ENCODE measurements around the gene CD82. TPM values are rescaled to one million over a fixed set of nuclear protein-coding genes. Genes with fewer than 3 reads are reported as not detected.
A peak's percentile ranks its signal among the peaks of the same experiment; 100 is the strongest.

CD82 gene
- total and polyA plus RNA-seq, 8 donors = 26.5 to 64.6 (median 32.5) TPM

DNA sequence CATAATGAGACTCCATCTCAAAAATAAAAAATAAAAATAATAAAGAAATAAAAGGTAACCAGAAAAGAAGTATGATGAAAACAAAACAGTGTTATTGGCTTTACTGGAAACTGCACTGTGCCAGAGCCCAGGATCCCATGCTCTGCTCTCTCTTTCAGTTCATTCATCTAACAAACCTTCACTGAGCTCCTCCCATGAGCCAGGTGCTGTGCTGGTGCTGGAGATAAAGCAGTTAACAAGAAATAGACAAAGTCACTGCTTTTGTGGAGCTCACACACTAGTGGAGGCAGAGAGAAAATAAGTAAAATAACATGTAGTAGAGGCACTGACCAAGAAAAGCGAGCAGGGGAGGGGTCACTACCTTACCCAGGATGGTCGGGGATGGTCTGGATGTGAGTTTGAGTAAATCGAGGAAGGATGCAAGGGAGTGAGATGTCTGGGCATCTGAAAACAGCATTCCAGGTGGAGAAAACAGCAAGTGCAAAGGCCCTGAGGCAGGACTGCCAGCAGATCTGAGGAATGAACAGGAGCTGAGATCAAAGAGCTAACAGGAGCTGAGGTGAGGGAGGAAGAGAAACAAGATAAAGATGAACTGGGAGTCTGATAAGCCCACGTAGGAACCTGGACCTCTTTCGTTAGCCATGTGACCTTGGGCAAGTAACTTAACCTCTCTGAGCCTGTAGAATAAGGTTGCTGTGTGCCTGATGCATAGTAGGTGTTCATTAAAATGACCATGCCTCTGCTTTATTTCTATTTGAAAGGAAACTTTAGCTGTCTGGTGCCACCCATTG, 31.3 kb upstream of the CD82 start:
- no peaks in the 10 kb centered on the region for H3K4me1 ChIP-seq
- H3K27me3 ChIP-seq = no peaks in the 10 kb centered on the region
- no peak for FAIRE-seq
- H3K27ac ChIP-seq = no peak overlapping the region
- no peaks in the 10 kb centered on the region for H3K9me3 ChIP-seq
- ATAC-seq = no peak
- no peaks in the 10 kb centered on the region for H3K36me3 ChIP-seq
- H3K4me3 ChIP-seq = no peak overlapping the region
- TF ChIP-seq, protein P1, sequence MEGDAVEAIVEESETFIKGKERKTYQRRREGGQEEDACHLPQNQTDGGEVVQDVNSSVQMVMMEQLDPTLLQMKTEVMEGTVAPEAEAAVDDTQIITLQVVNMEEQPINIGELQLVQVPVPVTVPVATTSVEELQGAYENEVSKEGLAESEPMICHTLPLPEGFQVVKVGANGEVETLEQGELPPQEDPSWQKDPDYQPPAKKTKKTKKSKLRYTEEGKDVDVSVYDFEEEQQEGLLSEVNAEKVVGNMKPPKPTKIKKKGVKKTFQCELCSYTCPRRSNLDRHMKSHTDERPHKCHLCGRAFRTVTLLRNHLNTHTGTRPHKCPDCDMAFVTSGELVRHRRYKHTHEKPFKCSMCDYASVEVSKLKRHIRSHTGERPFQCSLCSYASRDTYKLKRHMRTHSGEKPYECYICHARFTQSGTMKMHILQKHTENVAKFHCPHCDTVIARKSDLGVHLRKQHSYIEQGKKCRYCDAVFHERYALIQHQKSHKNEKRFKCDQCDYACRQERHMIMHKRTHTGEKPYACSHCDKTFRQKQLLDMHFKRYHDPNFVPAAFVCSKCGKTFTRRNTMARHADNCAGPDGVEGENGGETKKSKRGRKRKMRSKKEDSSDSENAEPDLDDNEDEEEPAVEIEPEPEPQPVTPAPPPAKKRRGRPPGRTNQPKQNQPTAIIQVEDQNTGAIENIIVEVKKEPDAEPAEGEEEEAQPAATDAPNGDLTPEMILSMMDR (IDR thresholded peaks at IDR 0.05) = no peak
- 53 to 65% methylated on average over 5 of the region's 5 CpGs for WGBS, 2 donors
- intact Hi-C loops (cut with DNase I) = loop anchor here in 2 of 3 donors (10.0 kb wide), 3 partner anchors 399 to 439 kb away; partner anchors contain the start of gene EXT2 (in 1 of the 2)
- DNase-seq = no peak

DNA sequence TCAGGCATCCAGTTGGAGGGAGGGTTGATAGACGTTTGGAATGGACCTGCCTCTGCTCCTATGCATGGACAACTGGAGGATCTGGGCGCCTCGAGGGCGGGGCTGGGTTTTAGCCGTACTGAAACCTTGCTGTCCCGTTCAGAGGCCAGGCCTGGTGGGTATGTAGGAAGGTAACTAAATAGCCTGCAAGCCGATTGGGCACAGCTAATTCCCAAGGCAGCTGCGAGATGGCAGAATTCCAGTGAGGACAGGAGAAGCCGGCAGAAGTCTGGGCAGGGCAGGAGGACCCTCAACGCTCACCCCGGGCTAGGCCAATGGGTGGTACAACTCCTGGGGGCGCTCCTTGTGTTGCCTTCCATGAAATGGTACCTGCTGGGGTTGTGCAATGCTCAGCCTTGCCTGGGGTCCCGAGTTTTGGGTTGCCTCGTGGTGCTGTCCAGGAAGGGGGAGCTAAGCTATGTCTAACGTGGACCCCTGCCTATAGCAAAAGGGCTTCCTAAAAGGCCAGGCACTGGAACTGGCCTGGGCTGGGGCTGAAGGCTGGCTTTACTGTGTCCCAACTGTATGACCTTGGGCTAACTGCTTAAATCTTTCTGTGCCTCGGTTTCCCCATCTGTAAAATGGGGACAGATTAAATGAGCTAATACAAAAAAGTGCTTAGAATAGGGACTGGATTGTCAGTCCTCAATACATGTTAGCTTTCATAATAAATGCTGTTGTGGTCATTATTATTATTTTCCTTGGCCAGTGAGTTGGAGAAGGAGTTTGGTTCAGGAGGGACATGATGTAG, 30.1 kb upstream of the CD82 start:
- Histone ChIP-seq H3K36me3 (no peaks in the 10 kb centered on the region), H3K27ac (no peak overlapping the region), H3K4me1 (no peaks in the 10 kb centered on the region), H3K9me3 (no peaks in the 10 kb centered on the region), H3K4me3 (no peak overlapping the region), H3K27me3 (no peaks in the 10 kb centered on the region)
- WGBS, 2 donors = 50 to 58% methylated on average over 16 of the region's 16 CpGs
- DNase-seq = no peak
- no peak for ATAC-seq
- TF ChIP-seq, protein P1 (IDR thresholded peaks at IDR 0.05) = no peak
- intact Hi-C loops (cut with DNase I) = loop anchor here in 2 of 3 donors (5.0 to 10.0 kb wide), 4 partner anchors 248 to 441 kb away; partner anchors contain the start of gene EXT2 (in 1 of the 2)
- no peak for FAIRE-seq

DNA sequence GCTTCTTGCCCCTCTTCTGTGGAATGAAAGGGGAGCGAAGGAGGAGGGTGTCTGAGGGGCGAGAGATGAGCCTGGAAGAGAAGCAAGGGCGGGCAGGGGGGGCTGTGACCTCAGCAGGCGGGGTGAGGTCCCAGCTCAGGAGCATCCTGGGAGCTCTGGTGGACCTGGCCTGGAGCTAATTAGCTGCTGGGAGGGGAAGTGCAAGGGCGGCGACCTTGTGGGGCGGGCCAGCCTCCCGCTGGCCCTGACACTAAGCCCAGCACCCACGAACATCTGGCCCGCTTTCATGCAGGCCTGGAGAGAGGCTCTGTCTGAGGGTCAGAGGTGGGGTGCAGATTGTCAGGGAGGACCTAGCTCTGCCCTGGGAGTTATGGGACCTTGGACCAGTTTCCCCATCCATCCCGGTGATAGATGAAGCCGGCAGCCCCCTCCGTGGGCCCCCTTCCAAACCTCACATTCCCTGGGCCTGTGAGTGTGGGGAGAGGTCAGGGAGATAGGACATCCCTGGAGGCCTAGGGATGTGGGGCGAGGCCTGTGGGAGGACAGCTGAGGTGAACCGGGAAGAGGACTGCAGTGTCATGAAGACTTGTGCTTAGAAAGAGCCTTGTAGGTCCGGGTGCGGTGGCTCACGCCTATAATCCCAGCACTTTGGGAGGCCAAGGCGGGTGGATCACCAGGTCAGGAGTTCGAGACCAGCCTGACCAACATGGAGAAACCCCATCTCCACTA, 28.5 kb upstream of the CD82 start:
- WGBS, 2 donors = 66 to 74% methylated on average over 20 of the region's 20 CpGs
- no peak overlapping the region for H3K27ac ChIP-seq

DNA sequence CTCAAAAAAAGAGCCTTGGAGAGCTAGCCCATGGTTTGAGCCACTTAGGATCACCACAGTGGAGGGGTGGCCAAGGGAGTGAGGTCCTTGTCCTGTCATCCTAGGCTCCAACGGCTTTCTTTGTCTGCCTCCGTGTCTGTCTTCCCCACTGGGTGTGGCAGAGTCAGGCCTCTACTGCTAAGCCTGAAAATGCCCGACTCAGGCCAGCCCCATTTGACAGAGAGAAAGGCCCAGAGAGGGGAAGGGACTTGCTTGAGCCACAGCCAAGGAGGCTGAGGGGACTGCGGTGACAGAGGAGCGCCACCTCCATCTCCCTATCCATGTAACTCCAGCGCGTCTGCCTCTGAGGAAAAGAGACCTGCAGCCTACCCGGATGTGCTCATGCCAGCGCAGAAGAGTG, 27.8 kb upstream of the CD82 start:
- WGBS, 2 donors = 70 to 71% methylated on average over 9 of the region's 9 CpGs

More for the DNA sequence above, 28.5 kb upstream of the CD82 start:
- no peaks in the 10 kb centered on the region for H3K4me1 ChIP-seq
- FAIRE-seq (no peak), ATAC-seq (no peak), DNase-seq (no peak)
- no peaks in the 10 kb centered on the region for H3K9me3 ChIP-seq
- H3K36me3 ChIP-seq = no peaks in the 10 kb centered on the region
- no peak overlapping the region for H3K4me3 ChIP-seq
- no peaks in the 10 kb centered on the region for H3K27me3 ChIP-seq
- intact Hi-C loops (cut with DNase I) = loop anchor here in 2 of 3 donors (5.0 to 10.0 kb wide), 4 partner anchors 250 to 442 kb away; partner anchors contain the start of gene EXT2 (in 1 of the 2)
- TF ChIP-seq, protein P1 (IDR thresholded peaks at IDR 0.05) = no peak

More for the DNA sequence above, 27.8 kb upstream of the CD82 start:
- FAIRE-seq (no peak), ATAC-seq (peak in 1 of 4 donors; percentile 11), DNase-seq (no peak)
- H3K4me1 ChIP-seq = no peaks in the 10 kb centered on the region
- no peaks in the 10 kb centered on the region for H3K9me3 ChIP-seq
- H3K36me3 ChIP-seq = no peaks in the 10 kb centered on the region
- TF ChIP-seq, protein P1 (IDR thresholded peaks at IDR 0.05) = no peak
- H3K27ac ChIP-seq = no peak overlapping the region
- intact Hi-C loops (cut with DNase I) = loop anchor here in 2 of 3 donors (2.0 to 10.0 kb wide), 5 partner anchors 249 to 443 kb away; partner anchors contain the start of gene EXT2 (in 1 of the 2)
- H3K27me3 ChIP-seq = no peaks in the 10 kb centered on the region
- no peak overlapping the region for H3K4me3 ChIP-seq
